Measurements from ENCODE around the gene RELA. TPM values are rescaled to one million over a fixed set of nuclear protein-coding genes. Genes with fewer than 3 reads are reported as not detected.

RELA gene
- total and polyA plus RNA-seq, 2 donors (not counting 3 experiments of a cell fraction or from before 2014, with no cell fraction given) = 78.7 to 105 TPM

GRCh38 chr11:65672180-65672860 lies 9.6 kb upstream of the RELA start:
- TF ChIP-seq MAX (IDR thresholded peaks at IDR 0.05; ENCODE audit: insufficient read depth, insufficient read length) = no peak
- TF ChIP-seq POLR2A (IDR thresholded peaks at IDR 0.05; ENCODE audit: low read depth, low read length) = no peak
- no peak for TF ChIP-seq GATA2 (IDR thresholded peaks at IDR 0.05; ENCODE audit: insufficient read depth, insufficient read length, low read depth, low read length)
- no peak for TF ChIP-seq EZH2 (IDR thresholded peaks at IDR 0.05; ENCODE audit: borderline replicate concordance, low read depth, low read length, severe bottlenecking)
- no peak for TF ChIP-seq JUN (IDR thresholded peaks at IDR 0.05; ENCODE audit: borderline replicate concordance, insufficient read depth, insufficient read length, low read depth)
- TF ChIP-seq FOS (IDR thresholded peaks at IDR 0.05; ENCODE audit: borderline replicate concordance, insufficient read depth, low read length) = no peak
- TF ChIP-seq MYC (IDR thresholded peaks at IDR 0.05; ENCODE audit: low read depth, low read length) = no peak
- TF ChIP-seq POLR2AphosphoS5 (IDR thresholded peaks at IDR 0.05; ENCODE audit: insufficient read depth, low read depth, low read length) = no peak
- no peak for TF ChIP-seq CTCF (IDR thresholded peaks at IDR 0.05; ENCODE audit: extremely low read depth in 1 of 2, insufficient read depth in 1 of 2, low read depth in 1 of 2, low read length in 2 of 2)
- no peaks in the 10 kb centered on the region for H3K9me1 ChIP-seq (replicated peaks; ENCODE audit: control insufficient read depth, extremely low read depth, insufficient read depth, low read length)

More at GRCh38 chr11:65672180-65672860, 9.6 kb upstream of the RELA start:
- no peak for DNase-seq (ENCODE audit: low read depth, low spot score)
- no peak for FAIRE-seq
- BruUV-seq (replicated peaks) = no TSS peak
- Histone ChIP-seq H3K79me2 (ENCODE audit: control insufficient read depth, insufficient read depth, low read length) (no peaks in the 10 kb centered on the region), H2AFZ (ENCODE audit: low read depth, low read length) (no peak overlapping the region), H3K9me3 (replicated peaks; ENCODE audit: control insufficient read depth, insufficient read depth, low read length) (no peaks in the 10 kb centered on the region), H3K9ac (replicated peaks; ENCODE audit: extremely low read depth, insufficient read depth, low read length) (no peak overlapping the region), H3K27ac (ENCODE audit: insufficient read depth, low read depth, low read length) (no peak overlapping the region), H4K20me1 (replicated peaks; ENCODE audit: control insufficient read depth, extremely low read depth, insufficient read depth, low read length) (no peaks in the 10 kb centered on the region), H3K4me3 (replicated peaks in 1 of 3; ENCODE audit: insufficient read depth in 1 of 3, low read depth in 1 of 3, low read length in 3 of 3) (no peak overlapping the region), H3K4me2 (ENCODE audit: insufficient read depth, low read length) (no peak overlapping the region), H3K27me3 (ENCODE audit: control insufficient read depth in 2 of 2, insufficient read depth in 2 of 2, low read length in 2 of 2) (no peaks in the 10 kb centered on the region), H3K36me3 (ENCODE audit: control insufficient read depth in 2 of 2, extremely low read depth in 1 of 2, insufficient read depth in 2 of 2, low read length in 2 of 2) (no peaks in the 10 kb centered on the region), H3K4me1 (ENCODE audit: control insufficient read depth, extremely low read depth, insufficient read depth, low read length) (no peaks in the 10 kb centered on the region)
- dilution Hi-C loops (cut with MboI; ENCODE audit: extremely low pct_ligation_motif_present, low sequenced_read_pairs) (no loop called here), intact Hi-C loops (cut with micrococcal nuclease) (no loop called here)
- ChIA-PET POLR2A (no interaction called here), CTCF (interaction anchor here (1.0 kb wide), 1 partner anchor 19 kb away, joined by 3 read pairs; no protein-coding TSS in a partner anchor)

All from endothelial cell of umbilical vein (primary cell).